HG02610 (cell line): ENCODE measurements around the gene LIG1.
"Not testable (repeated sequence)": the region's sequence is repeated elsewhere in the genome, so short reads cannot be mapped to it uniquely, and the experiment has no call there.

ENCODE experiments used
- ATAC-seq: cut with Tn5 transposase; IDR thresholded peaks from one replicate; pipeline ENCODE4 v1.9.1; 2021; ENCODE audit warnings: mild to moderate bottlenecking, moderate library complexity; ENCODE audit not compliant: unreplicated experiment

The LIG1 gene

DNA sequence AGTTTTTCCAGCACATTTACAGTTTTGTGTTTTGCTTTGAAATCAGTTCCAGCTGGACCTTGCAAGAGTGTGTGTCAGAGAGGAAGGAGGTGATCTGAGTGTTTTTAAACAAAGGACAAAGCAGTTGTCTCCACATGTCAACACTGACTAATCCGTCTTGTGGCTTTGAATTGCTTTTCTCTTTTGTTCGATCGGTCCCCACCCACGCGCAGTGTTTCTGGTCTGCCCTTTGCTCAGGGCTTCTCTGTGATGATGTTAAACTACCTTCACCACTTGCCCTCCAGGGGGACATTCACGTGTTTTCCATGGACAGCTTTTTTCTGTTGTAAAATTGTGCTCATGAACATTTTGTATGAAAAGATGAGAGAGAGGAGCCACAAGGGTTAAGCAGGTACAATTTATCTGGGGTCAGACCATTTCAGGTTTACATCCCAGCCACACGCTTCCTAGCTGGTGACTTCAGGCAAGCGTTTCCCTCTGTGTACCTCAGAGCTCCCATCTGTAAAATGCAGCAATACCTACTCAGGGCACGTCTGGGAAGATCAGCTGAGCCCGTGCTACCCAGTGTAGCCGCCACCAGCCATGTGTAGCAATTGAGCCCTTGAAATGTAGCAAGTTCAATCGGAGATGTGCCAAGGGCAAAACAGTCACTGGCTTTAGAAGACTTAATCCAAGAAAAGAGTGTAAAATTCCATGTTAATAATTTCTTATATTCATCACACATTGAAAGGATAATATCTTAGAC lies 46.1 kb downstream of the LIG1 start:
- ATAC-seq, result no peak

- no peak for ATAC-seq
These were observed 47.7 kb downstream of the LIG1 start for GRCh38 chr19:48122421-48122820.

GRCh38 chr19:48121909-48122371 lies 48.2 kb downstream of the LIG1 start:
- ATAC-seq, result peak; percentile 53

- no peak for ATAC-seq
These were observed 49.1 kb downstream of the LIG1 start for GRCh38 chr19:48121066-48121465.

DNA sequence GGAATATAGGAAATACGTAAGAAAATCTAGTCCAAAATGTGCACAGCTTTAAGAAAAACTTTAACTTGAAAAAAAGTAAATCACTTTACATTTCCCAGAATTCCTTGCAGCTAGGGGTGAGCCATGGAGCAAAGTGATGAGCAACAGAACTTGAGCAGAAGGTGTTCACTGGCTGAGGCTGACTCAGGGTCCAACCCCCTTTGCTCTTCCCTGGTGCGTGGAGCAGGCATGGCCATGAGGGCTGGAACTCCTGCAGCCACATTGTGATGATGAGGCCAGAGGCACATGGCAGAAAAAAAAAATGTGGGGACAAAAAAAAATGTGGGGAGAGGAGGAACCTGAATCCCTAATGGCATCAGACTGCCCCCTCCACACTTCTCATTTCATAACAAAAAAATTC lies 49.6 kb downstream of the LIG1 start:
- ATAC-seq, result no peak

DNA sequence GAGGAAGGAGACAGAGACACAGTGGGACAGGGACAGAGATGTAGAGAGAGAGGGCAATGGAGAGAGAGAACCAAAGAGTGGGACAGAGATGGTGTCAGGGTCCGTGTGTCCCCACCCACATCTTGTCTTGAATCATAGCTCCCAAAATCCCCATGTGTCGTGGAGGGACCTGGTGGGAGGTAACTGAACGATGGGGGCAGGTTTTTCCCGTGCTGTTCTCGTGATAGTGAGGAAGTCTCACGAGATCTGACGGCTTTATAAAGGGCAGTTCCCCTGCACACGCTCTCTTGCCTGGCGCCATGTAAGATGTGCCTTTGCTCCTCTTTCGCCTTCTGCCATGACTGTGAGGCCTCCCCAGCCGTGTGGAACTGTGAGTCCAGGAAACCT lies 52.0 kb downstream of the LIG1 start:
- no peak for ATAC-seq

- no peak for ATAC-seq
These were observed 52.5 kb downstream of the LIG1 start for GRCh38 chr19:48117515-48118130.

GRCh38 chr19:48113190-48113917 lies 56.8 kb downstream of the LIG1 start:
- no peak for ATAC-seq

- no peak for ATAC-seq
These were observed 58.9 kb downstream of the LIG1 start for GRCh38 chr19:48111280-48111679.

GRCh38 chr19:48110350-48110966 lies 59.7 kb downstream of the LIG1 start, which contains the start of gene PLA2G4C:
TSS of gene PLA2G4C (minus strand) at chr19:48110817. CDS start at chr19:48106529, 4,288 bp downstream.
- ATAC-seq, result peak; percentile 43

DNA sequence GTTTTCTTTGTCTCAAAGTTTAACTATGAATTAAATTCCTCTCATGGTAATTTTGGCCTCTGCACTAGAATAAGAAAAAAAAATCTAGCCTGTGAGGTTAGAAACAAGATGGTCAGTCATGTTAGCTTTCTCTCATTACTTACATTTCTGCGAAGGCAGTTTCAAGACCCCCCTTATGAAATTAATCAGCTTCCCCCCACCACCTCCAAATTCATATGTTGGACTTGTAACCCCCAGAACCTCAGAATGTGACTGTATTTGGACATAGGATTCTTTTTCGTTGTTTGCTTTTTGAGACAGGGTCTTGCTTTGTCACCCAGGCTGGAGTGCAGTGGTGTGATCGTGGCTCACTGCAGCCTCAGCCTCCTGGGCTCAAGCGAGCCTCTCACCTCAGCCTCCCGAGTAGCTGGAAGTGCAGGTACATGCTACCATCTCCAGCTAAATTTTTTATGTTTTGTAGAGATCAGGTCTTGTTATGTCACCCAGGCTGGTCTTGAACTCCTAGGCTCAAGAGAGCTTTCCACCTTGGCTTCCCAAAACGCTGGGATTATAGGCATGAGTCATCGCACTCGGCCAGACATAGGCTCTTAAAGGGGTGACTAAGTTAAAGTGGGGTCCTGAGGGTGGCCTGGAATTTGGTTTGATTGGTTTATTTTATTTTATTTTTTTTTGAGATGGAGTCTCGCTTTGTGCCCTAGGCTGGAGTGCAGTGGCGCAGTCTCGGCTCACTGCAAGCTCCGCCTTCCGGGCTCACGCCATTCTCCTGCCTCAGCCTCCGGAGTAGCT lies 61.0 kb downstream of the LIG1 start:
- no peak for ATAC-seq

DNA sequence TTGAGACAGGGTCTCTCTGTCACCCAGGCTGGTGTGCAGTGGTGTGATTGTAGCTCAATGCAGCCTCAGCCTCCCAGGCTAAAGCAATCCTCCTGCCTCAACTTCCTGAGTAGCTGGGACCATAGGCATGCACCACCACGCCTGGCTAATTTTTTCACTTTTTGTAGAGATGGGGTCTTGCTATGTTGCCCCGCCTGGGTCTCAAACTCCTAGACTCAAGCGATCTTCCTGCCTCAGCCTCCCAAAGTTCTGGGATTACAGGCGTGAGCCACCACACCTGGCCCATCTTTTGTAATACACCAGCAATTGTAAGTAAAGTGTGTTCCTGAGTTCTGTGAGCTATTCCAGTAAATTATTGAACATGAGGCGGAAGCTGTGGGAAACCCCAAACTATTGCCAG lies 66.2 kb downstream of the LIG1 start:
- no peak for ATAC-seq

DNA sequence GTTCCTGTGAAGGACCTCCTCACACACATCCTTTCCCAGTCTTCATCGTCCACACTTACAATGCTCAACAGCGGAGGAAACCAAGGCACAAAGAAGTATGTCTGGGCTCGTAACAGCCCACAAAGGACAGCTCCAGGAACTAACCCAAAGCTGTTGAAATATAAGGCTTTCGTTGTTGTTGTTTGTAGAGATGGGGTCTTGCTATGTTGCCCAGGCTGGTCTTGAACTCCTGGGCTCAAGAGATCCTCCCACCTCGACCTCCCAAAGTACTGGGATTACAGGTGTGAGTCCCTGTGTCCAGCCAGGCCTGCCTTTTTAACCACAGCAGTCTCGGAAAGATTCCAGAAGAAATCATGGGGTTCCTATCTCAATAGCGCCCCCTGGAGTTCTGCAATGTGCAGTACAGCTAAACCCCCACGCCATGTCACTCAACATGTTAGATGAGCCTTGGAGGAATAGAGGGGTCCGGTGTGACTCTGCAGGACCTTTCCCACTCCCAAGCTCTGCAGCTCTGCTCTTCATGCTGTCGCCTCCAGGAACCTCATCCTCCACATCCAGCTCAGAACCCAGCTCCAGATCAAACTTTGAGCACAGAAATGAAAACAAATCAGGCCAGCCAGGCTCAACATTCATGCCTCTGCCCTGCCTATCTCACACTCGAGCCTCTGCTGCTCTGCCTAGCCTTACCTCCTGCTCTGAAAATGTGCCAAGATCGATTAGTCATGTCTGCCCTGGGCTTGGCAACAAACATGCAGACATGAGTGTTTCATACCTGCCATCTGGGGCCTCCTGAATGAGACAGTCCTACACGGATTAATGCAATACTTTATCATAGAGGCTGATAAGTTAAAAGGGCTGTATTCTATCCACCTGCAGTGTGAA lies 67.0 kb downstream of the LIG1 start:
- ATAC-seq, result no peak

DNA sequence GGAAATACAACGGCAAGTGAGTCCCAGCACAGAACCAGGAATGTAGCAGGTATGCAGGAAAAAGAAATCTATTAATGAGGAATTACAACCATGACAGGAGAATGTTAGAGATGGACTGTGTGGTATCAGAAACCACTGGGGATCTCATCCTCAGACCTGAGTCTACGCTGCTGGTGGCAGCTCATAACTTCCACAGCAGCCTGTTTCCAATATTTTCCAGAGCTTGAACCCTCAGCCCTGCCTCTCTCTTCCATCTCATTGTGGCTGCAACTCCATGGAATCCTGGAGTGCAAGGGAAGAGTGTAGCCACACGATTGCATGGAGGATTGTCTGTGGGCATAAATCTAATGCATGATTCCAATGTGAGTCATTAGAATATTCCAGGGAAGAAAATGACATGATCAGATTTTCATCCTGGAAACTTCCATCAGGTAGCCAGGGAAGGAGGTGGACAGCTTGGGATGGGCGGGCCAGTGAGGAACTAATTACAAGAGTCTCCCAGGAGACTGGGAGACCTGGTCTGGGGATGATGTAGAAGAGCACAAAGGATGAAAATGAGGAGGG lies 74.5 kb downstream of the LIG1 start:
- no peak for ATAC-seq

- ATAC-seq, result no peak
These were observed 75.3 kb downstream of the LIG1 start for GRCh38 chr19:48094855-48095203.

- ATAC-seq, result no peak
These were observed 75.9 kb downstream of the LIG1 start for GRCh38 chr19:48094129-48094854.

DNA sequence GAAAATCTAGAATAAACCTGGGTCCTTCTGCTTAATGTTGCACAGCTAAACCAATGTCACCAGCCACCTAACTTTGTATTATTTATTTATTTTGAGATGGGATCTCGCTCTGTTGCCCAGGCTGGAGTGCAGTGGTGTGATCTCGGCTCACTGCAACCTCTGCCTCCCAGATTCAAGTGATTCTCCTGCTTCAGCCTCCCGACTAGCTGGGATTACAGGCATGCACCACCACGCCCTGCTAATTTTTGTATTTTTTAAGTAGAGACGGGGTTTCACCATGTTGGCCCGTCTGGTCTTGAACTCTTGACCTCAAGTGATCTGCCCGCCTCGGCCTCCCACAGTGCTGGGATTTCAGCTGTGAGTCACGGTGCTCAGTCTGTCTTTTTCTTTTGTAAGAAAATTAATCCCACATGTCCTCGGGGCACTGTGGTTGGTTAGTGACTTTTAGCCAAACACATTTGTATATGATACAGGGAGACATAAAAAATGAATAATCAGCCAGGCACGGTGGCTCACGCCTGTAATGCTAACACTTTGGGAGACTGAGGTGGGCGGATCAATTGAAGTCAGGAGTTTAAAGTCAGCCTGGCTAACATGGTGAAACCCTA lies 78.9 kb downstream of the LIG1 start:
- ATAC-seq, result not testable (repeated sequence)

DNA sequence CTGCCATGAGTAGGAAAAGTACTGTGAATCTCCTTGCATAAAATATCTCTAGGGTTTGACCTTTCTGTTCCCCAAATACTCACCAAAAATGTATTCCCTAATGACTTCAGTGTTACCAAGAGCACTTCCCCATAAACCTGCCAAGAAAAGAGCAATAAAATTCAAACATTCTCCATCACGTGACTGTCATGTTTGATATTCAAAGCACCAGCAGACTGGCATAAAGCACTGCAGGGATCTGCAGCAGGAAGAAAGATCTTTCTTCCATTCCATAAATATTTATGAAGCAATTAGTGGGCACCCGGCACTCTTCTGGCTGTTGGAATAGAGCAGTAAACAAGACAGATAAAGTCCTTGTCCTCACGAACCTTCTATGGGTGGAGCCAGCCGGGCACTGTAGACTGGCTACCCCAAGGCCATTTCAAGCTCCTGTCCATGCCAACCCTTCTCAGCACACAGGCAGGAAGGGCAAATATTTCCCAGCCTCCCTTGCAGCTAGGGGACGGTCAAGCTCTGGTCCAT lies 79.8 kb downstream of the LIG1 start:
- ATAC-seq, result no peak
